ENCODE results near the gene ITGA3. TPM values are rescaled to one million over a fixed set of nuclear protein-coding genes. Genes with fewer than 3 reads are reported as not detected.

Gene ITGA3
- total and polyA plus RNA-seq, 2 experiments from 2014 or later: 28.5 to 32.8 TPM

- no peak for TF ChIP-seq EZH2phosphoT487 (IDR thresholded peaks at IDR 0.05; ENCODE audit: low read depth, severe bottlenecking, unreplicated experiment)
- Histone ChIP-seq H3K36me3 (replicated peaks; ENCODE audit: insufficient read depth, low read depth) (no peaks in the 10 kb centered on the region), H3K27me3 (no peaks in the 10 kb centered on the region), H2AFZ (no peak overlapping the region), H4K20me1 (ENCODE audit: insufficient read depth, poor library complexity, severe bottlenecking) (no peaks in the 10 kb centered on the region), H3K4me1 (ENCODE audit: insufficient read depth) (peaks cover 29% of the 10 kb centered on the region), H3K4me2 (peak overlapping the region; percentile 30), H3K79me2 (peaks cover 10% of the 10 kb centered on the region), H3K9me3 (ENCODE audit: low read depth) (no peaks in the 10 kb centered on the region), H3K9me2 (replicated peaks; ENCODE audit: insufficient read depth) (no peaks in the 10 kb centered on the region), H3K27ac (peak overlapping the region; percentile 86), H3K4me3 (no peak overlapping the region)
- no peak for DNase-seq (ENCODE audit: low spot score)
- WGBS (ENCODE audit: low lambda C conversion rate, missing lambda C conversion rate): 73% methylated on average over 3 of the region's 3 CpGs
These were observed 9.1 kb downstream of the ITGA3 start for GRCh38 chr17:50065056-50065455.

- no peak overlapping the region for H3K27ac ChIP-seq
- H3K79me2 ChIP-seq: no peaks in the 10 kb centered on the region
- H3K9me2 ChIP-seq (replicated peaks; ENCODE audit: insufficient read depth): no peaks in the 10 kb centered on the region
- H4K20me1 ChIP-seq (ENCODE audit: insufficient read depth, poor library complexity, severe bottlenecking): no peaks in the 10 kb centered on the region
- TF ChIP-seq, protein P1, sequence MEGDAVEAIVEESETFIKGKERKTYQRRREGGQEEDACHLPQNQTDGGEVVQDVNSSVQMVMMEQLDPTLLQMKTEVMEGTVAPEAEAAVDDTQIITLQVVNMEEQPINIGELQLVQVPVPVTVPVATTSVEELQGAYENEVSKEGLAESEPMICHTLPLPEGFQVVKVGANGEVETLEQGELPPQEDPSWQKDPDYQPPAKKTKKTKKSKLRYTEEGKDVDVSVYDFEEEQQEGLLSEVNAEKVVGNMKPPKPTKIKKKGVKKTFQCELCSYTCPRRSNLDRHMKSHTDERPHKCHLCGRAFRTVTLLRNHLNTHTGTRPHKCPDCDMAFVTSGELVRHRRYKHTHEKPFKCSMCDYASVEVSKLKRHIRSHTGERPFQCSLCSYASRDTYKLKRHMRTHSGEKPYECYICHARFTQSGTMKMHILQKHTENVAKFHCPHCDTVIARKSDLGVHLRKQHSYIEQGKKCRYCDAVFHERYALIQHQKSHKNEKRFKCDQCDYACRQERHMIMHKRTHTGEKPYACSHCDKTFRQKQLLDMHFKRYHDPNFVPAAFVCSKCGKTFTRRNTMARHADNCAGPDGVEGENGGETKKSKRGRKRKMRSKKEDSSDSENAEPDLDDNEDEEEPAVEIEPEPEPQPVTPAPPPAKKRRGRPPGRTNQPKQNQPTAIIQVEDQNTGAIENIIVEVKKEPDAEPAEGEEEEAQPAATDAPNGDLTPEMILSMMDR (IDR thresholded peaks at IDR 0.05; ENCODE audit: poor library complexity): no peak
- TF ChIP-seq EZH2phosphoT487 (IDR thresholded peaks at IDR 0.05; ENCODE audit: low read depth, severe bottlenecking, unreplicated experiment) (no peak), EZH2 (IDR thresholded peaks at IDR 0.05; ENCODE audit: borderline replicate concordance) (no peak)
- H2AFZ ChIP-seq: no peak overlapping the region
- 87% methylated on average over 2 of the region's 2 CpGs for WGBS (ENCODE audit: low lambda C conversion rate, missing lambda C conversion rate)
- DNase-seq (ENCODE audit: low spot score): no peak
- H3K4me3 ChIP-seq: no peak overlapping the region
- H3K4me1 ChIP-seq (ENCODE audit: insufficient read depth): peaks cover 23% of the 10 kb centered on the region
- no peaks in the 10 kb centered on the region for H3K27me3 ChIP-seq
- no peak overlapping the region for H3K4me2 ChIP-seq
- no peaks in the 10 kb centered on the region for H3K36me3 ChIP-seq (replicated peaks; ENCODE audit: insufficient read depth, low read depth)
- no peaks in the 10 kb centered on the region for H3K9me3 ChIP-seq (ENCODE audit: low read depth)
These were observed 11.1 kb downstream of the ITGA3 start for GRCh38 chr17:50066995-50067394.

DNA sequence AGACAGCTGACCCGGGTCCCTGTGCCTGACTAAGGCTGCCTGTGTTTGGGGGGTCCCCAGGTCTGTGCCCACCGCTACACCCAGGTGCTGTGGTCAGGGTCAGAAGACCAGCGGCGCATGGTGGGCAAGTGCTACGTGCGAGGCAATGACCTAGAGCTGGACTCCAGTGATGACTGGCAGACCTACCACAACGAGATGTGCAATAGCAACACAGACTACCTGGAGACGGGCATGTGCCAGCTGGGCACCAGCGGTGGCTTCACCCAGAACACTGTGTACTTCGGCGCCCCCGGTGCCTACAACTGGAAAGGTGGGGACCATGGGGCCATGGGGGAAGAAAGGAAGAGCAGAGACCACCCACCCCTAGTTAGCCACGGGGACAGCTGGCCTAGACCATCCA is 12.1 kb downstream of the ITGA3 start:
- Histone ChIP-seq H3K4me1 (ENCODE audit: insufficient read depth) (peaks cover 14% of the 10 kb centered on the region), H3K9me3 (ENCODE audit: low read depth) (no peaks in the 10 kb centered on the region), H3K36me3 (replicated peaks; ENCODE audit: insufficient read depth, low read depth) (no peaks in the 10 kb centered on the region), H3K4me3 (no peak overlapping the region), H2AFZ (no peak overlapping the region), H4K20me1 (ENCODE audit: insufficient read depth, poor library complexity, severe bottlenecking) (no peaks in the 10 kb centered on the region), H3K4me2 (no peak overlapping the region), H3K9me2 (replicated peaks; ENCODE audit: insufficient read depth) (no peaks in the 10 kb centered on the region), H3K79me2 (no peaks in the 10 kb centered on the region), H3K27me3 (no peaks in the 10 kb centered on the region), H3K27ac (no peak overlapping the region)
- TF ChIP-seq, protein P1 (IDR thresholded peaks at IDR 0.05; ENCODE audit: poor library complexity): no peak
- no peak for TF ChIP-seq EZH2 (IDR thresholded peaks at IDR 0.05; ENCODE audit: borderline replicate concordance)
- TF ChIP-seq EZH2phosphoT487 (IDR thresholded peaks at IDR 0.05; ENCODE audit: low read depth, severe bottlenecking, unreplicated experiment): no peak
- 98% methylated on average over 13 of the region's 13 CpGs for WGBS (ENCODE audit: low lambda C conversion rate, missing lambda C conversion rate)
- DNase-seq (ENCODE audit: low spot score): no peak

GRCh38 chr17:50070908-50071680 is 15.2 kb downstream of the ITGA3 start:
- no peak overlapping the region for H3K4me3 ChIP-seq
- H3K9me3 ChIP-seq (ENCODE audit: low read depth): no peaks in the 10 kb centered on the region
- no peaks in the 10 kb centered on the region for H3K9me2 ChIP-seq (replicated peaks; ENCODE audit: insufficient read depth)
- no peak overlapping the region for H3K27ac ChIP-seq
- H3K4me2 ChIP-seq: no peak overlapping the region
- H3K36me3 ChIP-seq (replicated peaks; ENCODE audit: insufficient read depth, low read depth): no peaks in the 10 kb centered on the region
- TF ChIP-seq, protein P1 (IDR thresholded peaks at IDR 0.05; ENCODE audit: poor library complexity): no peak
- no peak for TF ChIP-seq EZH2 (IDR thresholded peaks at IDR 0.05; ENCODE audit: borderline replicate concordance)
- no peak for TF ChIP-seq EZH2phosphoT487 (IDR thresholded peaks at IDR 0.05; ENCODE audit: low read depth, severe bottlenecking, unreplicated experiment)
- H2AFZ ChIP-seq: no peak overlapping the region
- DNase-seq (ENCODE audit: low spot score): no peak
- no peaks in the 10 kb centered on the region for H4K20me1 ChIP-seq (ENCODE audit: insufficient read depth, poor library complexity, severe bottlenecking)
- no peaks in the 10 kb centered on the region for H3K79me2 ChIP-seq
- H3K27me3 ChIP-seq: no peaks in the 10 kb centered on the region
- H3K4me1 ChIP-seq (ENCODE audit: insufficient read depth): no peaks in the 10 kb centered on the region
- 97% methylated on average over 16 of the region's 16 CpGs for WGBS (ENCODE audit: low lambda C conversion rate, missing lambda C conversion rate)

Measured in hepatocyte (in vitro differentiated cells).